OCI-LY7 (cell line): ENCODE data around the gene COL4A1.

Source experiments
- CTCF ChIP-seq: fragments of 200-600 bp; sonication (generic); conservative IDR thresholded peaks from 2 replicates; pipeline ENCODE4 v1.5.1; 2014; ENCODE audit warnings: mild to moderate bottlenecking, antibody characterized with exemption, low read length, moderate library complexity, mixed read lengths
- EZH2phosphoT487 ChIP-seq: fragments of 200-600 bp; sonication (generic); IDR thresholded peaks from 2 replicates; pipeline ENCODE4 v1.6.1; 2018; ENCODE audit warnings: low read depth, borderline replicate concordance, mild to moderate bottlenecking, mixed run types, antibody characterized with exemption, low read length, moderate library complexity, mixed read lengths

- TF ChIP-seq CTCF (no peak), EZH2phosphoT487 (no peak)
Measured at GRCh38 chr13:110099922-110100321, 207.0 kb downstream of the COL4A1 start.
